Measurements from ENCODE around the gene TRIM2.
A peak's percentile ranks its signal among the peaks of the same experiment; 100 is the strongest.
"Not testable (repeated sequence)": the region's sequence is repeated elsewhere in the genome, so short reads cannot be mapped to it uniquely, and the experiment has no call there.

Gene TRIM2

GRCh38 chr4:153189016-153189801 is 15.0 kb upstream of the TRIM2 start:
- no peak for DNase-seq (ENCODE audit: low spot score)

- DNase-seq (ENCODE audit: low spot score): no peak
Observed at GRCh38 chr4:153191795-153192363, 12.4 kb upstream of the TRIM2 start.

DNA sequence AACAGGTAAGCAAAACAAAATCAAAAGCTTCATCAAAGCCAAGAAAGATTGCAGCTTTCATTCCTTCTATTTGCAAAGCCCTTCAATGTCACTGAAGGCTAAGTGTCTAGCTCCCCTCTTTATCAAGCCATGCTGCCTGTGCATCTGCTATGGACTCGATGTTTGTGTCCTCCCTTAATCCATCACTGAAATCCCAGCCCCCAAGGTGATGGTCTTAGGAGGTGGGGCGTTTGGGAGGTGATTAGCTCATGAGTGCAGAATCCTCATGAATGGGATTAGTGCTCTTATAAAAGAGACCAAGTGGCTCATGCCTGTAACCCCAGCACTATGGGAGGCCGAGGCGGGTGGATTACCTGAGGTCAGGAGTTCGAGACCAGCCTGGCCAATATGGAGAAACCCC is 6.9 kb upstream of the TRIM2 start:
- DNase-seq (ENCODE audit: low spot score): no peak

- no peak for DNase-seq (ENCODE audit: low spot score)
Observed at GRCh38 chr4:153198719-153199118, 5.5 kb upstream of the TRIM2 start.

DNA sequence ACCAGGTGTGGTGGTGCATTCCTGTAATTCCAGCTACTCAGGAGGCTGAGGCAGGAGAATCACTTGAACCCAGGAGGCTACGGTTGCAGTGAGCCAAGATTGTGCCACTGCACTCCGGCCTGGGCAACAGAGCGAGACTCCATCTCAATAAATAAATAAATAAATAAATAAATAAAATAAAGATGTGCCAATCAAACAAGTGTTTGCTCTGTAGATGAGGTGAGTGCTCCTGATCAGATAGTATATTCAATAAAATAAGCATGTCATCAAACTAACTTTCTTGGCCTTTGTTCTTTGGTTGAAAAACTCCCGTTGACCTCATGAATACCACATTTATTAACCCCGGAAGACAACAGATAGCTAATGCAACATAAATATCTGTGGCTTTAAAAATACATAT is 497 bp upstream of the TRIM2 start:
- DNase-seq (ENCODE audit: low spot score): not testable (repeated sequence)

DNA sequence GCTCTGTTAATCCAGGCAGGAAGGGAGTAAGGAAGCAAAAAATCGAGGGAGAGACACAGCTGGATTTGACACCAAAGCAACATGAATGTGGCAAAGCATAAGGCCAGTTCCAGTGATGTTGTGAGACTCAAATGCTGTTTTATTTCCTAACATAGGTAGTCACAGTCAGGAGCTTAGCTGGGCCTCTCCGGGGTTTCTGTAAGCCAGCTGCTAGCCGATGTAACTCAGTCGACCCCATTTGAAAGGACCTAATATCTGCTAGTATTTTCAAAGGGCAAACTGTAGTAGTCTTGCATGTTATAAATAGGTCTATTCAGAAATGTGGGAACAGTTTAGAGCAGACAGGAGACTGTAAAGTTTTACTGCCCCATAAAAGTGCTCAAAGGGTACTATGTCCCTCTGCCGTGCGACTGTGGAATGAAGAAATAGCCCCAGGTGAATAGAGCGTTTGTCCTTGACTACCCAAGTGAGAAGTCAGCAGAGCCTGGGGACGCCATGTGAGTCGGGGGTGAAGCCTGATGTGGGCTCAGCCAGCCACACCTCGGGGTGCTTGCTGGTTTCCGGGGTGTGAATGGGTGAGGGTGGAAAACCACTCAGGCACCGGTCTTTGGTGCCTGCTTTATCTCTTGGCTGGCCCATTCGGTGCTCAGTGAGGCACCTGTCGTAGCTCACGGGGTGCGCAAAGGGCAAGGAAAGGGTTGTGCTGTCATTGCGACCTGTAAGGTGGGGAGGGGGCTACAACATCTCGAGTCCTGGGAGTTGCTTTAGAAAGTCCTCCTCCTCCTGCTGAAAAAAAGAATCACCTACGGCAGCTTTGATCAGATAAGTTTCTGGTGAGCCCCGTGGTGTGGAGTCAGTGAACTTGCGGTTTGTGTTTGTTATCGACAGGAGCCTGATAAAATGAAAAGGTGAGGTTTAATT is 745 bp downstream of the TRIM2 start:
- no peak for DNase-seq (ENCODE audit: low spot score)

DNA sequence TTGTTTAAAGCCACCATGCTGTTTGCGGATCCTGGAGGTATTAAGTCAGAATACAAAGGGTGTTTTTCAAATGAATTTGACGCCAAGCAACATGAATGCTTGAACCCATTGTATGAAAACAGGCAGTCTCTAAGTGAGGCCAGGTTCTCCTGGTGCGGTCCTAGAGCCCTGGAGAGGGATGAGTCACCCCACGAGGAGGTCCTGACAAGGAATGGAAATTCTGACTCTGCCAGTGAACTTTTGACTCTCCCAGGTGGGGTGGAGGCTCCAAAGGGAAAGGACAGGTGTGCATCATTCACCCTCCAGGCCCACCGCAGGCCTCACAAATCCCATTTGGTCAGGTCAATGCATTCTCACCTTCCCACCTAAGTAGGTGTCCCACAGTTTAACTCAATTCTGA is 1.5 kb downstream of the TRIM2 start:
- DNase-seq (ENCODE audit: low spot score): no peak

DNA sequence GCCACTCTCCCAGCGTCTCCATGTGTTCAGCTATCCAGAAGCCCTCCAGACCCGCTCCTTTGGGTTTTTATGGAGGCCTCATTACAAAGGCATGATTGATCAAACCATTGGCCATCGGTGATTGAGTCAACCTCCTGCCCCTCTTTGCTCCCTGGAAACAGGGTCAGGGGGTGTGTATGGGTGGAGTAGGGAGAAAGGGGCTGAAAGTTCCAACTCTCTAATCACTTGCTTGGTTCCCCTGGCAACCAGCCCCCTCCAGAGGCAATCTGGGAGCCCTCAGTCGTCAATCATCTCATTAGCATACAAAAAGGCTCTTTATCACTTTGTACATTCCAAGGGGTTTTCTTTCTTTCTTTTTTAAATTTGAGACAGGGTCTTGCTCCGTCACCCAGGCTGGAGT is 2.3 kb downstream of the TRIM2 start:
- DNase-seq (ENCODE audit: low spot score): peak; percentile 62

DNA sequence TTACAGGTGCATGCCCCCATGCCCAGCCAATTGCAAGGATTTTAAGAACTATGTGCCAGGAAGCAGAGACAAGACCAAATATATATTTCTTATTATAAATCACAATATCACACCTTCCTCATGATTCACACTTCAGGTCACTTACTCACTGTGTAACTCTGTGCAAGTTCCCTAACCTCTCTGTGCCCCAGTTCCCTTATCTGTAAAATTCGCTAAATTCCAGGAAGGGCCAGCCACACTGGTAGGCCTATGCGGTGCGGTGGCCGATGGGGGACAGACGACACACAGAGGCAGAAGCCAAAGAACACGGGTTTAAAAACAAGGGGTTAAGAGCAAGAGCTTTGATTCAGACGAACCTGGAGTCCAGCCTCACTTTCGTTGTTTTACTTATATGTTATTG is 2.8 kb downstream of the TRIM2 start:
- DNase-seq (ENCODE audit: low spot score): no peak

DNA sequence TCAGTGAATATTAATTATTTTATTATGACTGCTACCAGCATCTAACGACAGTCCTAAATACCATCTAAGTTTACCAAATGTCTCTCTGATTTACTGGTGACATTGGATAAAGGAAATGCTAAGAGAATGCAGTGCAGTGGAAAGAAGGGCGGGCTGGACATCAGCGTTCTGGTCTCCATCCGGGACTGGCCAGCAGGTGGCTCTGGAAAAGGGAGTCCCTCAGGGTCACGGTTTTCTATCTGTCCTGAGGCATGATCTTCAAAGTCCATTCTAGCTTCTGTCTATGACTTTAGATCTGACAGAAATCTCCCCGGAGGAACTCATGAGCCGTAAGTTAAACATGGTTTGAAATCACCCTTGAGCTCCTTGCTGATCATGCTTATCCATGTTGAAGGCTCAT is 3.3 kb downstream of the TRIM2 start:
- DNase-seq (ENCODE audit: low spot score): peak; percentile 58

- no peak for DNase-seq (ENCODE audit: low spot score)
Observed at GRCh38 chr4:153209410-153209809, 5.2 kb downstream of the TRIM2 start.

DNA sequence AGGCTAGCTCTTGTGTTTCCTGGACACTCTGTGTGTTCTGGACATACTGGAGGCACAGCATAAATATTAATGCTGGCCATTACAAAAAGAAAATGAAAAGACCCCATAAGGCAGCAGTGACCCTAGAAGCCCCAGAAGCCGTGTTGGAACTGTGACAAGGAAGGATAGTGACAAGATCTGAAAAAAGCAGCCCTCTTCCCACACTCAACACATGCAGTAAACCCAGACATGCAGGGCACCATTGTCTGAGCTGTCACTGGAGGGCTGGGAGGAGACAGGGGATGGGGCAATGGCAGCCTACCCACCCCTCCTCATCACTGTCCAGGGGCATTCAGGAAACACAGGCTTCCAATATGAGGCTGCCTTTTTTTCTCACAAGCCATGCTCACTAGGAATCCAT is 6.5 kb downstream of the TRIM2 start:
- DNase-seq (ENCODE audit: low spot score): no peak

- DNase-seq (ENCODE audit: low spot score): no peak
Observed at GRCh38 chr4:153211986-153212728, 7.9 kb downstream of the TRIM2 start.

GRCh38 chr4:153212736-153213135 is 8.5 kb downstream of the TRIM2 start:
- no peak for DNase-seq (ENCODE audit: low spot score)

DNA sequence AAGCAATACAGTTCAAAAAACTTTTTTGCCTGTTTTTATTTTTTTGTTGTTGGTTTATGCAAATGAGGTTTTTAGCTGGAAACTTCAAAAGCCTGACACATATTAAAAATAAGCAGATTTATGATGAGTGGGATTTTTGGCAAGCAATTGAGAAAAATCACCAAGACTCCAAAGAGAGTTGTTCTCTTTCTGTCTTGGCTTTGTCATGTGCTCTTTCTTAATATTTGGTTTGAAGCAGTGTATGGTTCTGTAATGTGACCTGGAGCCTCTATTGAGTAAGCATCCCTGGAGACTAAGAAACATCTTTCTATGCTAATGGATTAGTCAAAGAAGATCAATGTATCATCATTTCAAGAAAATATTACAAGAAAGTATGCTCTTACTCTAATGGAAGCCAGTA is 11.7 kb downstream of the TRIM2 start:
- no peak for DNase-seq (ENCODE audit: low spot score)

DNA sequence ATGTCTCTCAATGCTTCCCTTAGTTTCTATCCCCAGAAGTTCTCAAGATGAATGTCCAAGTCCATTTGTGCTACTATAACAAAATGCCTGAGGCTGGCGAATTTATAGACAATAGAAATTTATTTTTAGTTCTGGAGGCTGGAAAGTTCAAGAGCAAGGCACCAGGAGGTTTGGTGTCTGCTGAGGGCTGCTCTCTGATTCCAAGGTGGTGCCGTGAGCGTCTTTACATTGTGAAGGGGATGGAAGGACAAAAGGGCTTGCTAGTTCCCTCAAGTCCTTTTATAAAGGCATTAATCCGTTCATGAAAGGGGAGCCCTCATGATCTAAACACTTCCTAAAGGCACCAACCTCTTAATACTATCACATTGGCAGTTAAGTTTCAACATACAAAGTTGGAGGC is 12.3 kb downstream of the TRIM2 start:
- no peak for DNase-seq (ENCODE audit: low spot score)

GRCh38 chr4:153217440-153217839 is 13.2 kb downstream of the TRIM2 start:
- DNase-seq (ENCODE audit: low spot score): no peak

GRCh38 chr4:153218961-153219360 is 14.7 kb downstream of the TRIM2 start:
- no peak for DNase-seq (ENCODE audit: low spot score)

- no peak for DNase-seq (ENCODE audit: low spot score)
Observed at GRCh38 chr4:153220682-153221395, 16.6 kb downstream of the TRIM2 start.

GRCh38 chr4:153221783-153222706 is 17.8 kb downstream of the TRIM2 start:
- DNase-seq (ENCODE audit: low spot score): peak; percentile 84

Measured in ecto neural progenitor cell (in vitro differentiated cells).